Tibial nerve (tissue), 4 donors: ENCODE results near the gene REN. TPM values are rescaled to one million over a fixed set of nuclear protein-coding genes. Genes with fewer than 3 reads are reported as not detected.

Source experiments
- DNase-seq, 2 donors: peaks; one replicate each; pipeline ENCODE4 v3.0.0-alpha.2; 2019; ENCODE audit warnings: low spot score in 2 of 2
- H3K27ac ChIP-seq, 4 donors: fragments of 200-600 bp; sonication (generic) in 3 of 4; one replicate each; pipeline ENCODE4 v1.5.1; 2017 to 2019; ENCODE audit warnings: mild to moderate bottlenecking in 1 of 4
- H3K27me3 ChIP-seq, 2 donors: fragments of 200-600 bp; sonication (generic) in 1 of 2; one replicate each; pipeline versions ENCODE4 v1.5.1 to v1.6.0; 2017 to 2019
- H3K36me3 ChIP-seq, 3 donors: fragments of 200-600 bp; sonication (generic); one replicate each; pipeline ENCODE4 v1.5.1; 2018 to 2019
- H3K4me1 ChIP-seq, 4 donors: fragments of 200-600 bp; sonication (generic) in 3 of 4; one replicate each; pipeline ENCODE4 v1.5.1; 2017 to 2019
- H3K4me3 ChIP-seq, 4 donors: fragments of 200-600 bp; sonication (generic) in 3 of 4; one replicate each; pipeline ENCODE4 v1.5.1; 2017 to 2019; ENCODE audit warnings: mild to moderate bottlenecking in 1 of 4, moderate library complexity in 1 of 4
- H3K9me3 ChIP-seq, 4 donors: fragments of 200-600 bp; sonication (generic) in 3 of 4; one replicate each; pipeline ENCODE4 v1.5.1; 2017 to 2019
- CTCF ChIP-seq, 5 experiments: fragments of 200-600 bp in 3 of 5; fragments of 450-650 bp in 2 of 5; sonication (generic) in 3 of 5; IDR thresholded peaks; one replicate each; pipeline ENCODE4 v1.5.1; 2016 to 2019; ENCODE audit warnings: antibody characterized with exemption in 5 of 5, mild to moderate bottlenecking in 3 of 5, moderate library complexity in 2 of 5
- EP300 ChIP-seq, 2 donors: sonication (generic); formaldehyde crosslinking; IDR thresholded peaks; one replicate each; pipeline ENCODE4 v1.6.1; 2017; ENCODE audit warnings: antibody characterized with exemption in 2 of 2, mild to moderate bottlenecking in 1 of 2
- POLR2A ChIP-seq, 2 donors: fragments of 450-650 bp; IDR thresholded peaks; one replicate each; pipeline ENCODE4 v1.6.1; 2017; ENCODE audit warnings: antibody characterized with exemption in 2 of 2, mild to moderate bottlenecking in 2 of 2, moderate library complexity in 2 of 2
- WGBS, 2 donors: methylation state at CpG; one replicate each; pipeline ENCODE4 v1.1.5; 2018; 5-methylcytosine and 5-hydroxymethylcytosine counted together
- total RNA-seq, 4 donors: library from RNA; depleted of rRNA; stranded (reverse); fragments of >200 nt; gene quantifications; one replicate each; pipeline ENCODE4 v1.1.0, GENCODE V29; 2016

Gene REN
- total RNA-seq, 4 donors from 2014 or later = not detected

GRCh38 chr1:204110894-204111633 is 55.1 kb downstream of the REN start:
- H3K27ac ChIP-seq = no peak overlapping the region
- H3K4me1 ChIP-seq = peaks cover 3 to 74% (median 15%) of the 10 kb centered on the region in 4 donors
- no peak for DNase-seq
- no peaks in the 10 kb centered on the region for H3K27me3 ChIP-seq
- peaks cover 0 to 29% (median 0%) of the 10 kb centered on the region in 3 donors for H3K36me3 ChIP-seq
- no peak overlapping the region for H3K4me3 ChIP-seq
- no peaks in the 10 kb centered on the region for H3K9me3 ChIP-seq
- TF ChIP-seq POLR2A (IDR thresholded peaks at IDR 0.05) (no peak), EP300 (IDR thresholded peaks at IDR 0.05) (no peak), CTCF (IDR thresholded peaks at IDR 0.05) (no peak)
- WGBS, 2 donors = 69 to 82% methylated on average over 5 of the region's 5 CpGs

GRCh38 chr1:204108312-204109141 is 57.6 kb downstream of the REN start:
- Histone ChIP-seq H3K36me3 (peaks cover 0 to 8% (median 0%) of the 10 kb centered on the region in 3 donors), H3K4me1 (peaks cover 3 to 84% (median 28%) of the 10 kb centered on the region in 4 donors), H3K9me3 (no peaks in the 10 kb centered on the region), H3K27ac (peak overlapping the region in 2 of 4 donors; percentile 53 to 69), H3K4me3 (no peak overlapping the region), H3K27me3 (no peaks in the 10 kb centered on the region)
- no peak for DNase-seq
- WGBS, 2 donors = 35 to 36% methylated on average over 21 of the region's 21 CpGs
- TF ChIP-seq CTCF (IDR thresholded peaks at IDR 0.05) = no peak
- TF ChIP-seq EP300 (IDR thresholded peaks at IDR 0.05) = no peak
- TF ChIP-seq POLR2A (IDR thresholded peaks at IDR 0.05) = no peak

GRCh38 chr1:204107892-204108291 is 58.2 kb downstream of the REN start:
- Histone ChIP-seq H3K36me3 (peaks cover 0 to 8% (median 0%) of the 10 kb centered on the region in 3 donors), H3K9me3 (no peaks in the 10 kb centered on the region), H3K27me3 (no peaks in the 10 kb centered on the region), H3K4me1 (peaks cover 3 to 84% (median 32%) of the 10 kb centered on the region in 4 donors), H3K4me3 (no peak overlapping the region), H3K27ac (peak overlapping the region in 2 of 4 donors; percentile 53 to 69)
- TF ChIP-seq EP300 (IDR thresholded peaks at IDR 0.05) = no peak
- TF ChIP-seq POLR2A (IDR thresholded peaks at IDR 0.05) = no peak
- WGBS, 2 donors = 78 to 83% methylated on average over 2 of the region's 2 CpGs
- no peak for DNase-seq

- no peaks in the 10 kb centered on the region for H3K9me3 ChIP-seq
- no peak for TF ChIP-seq EP300 (IDR thresholded peaks at IDR 0.05)
- TF ChIP-seq CTCF (IDR thresholded peaks at IDR 0.05) = no peak
- TF ChIP-seq POLR2A (IDR thresholded peaks at IDR 0.05) = no peak
- H3K27ac ChIP-seq = no peak overlapping the region
- H3K27me3 ChIP-seq = no peaks in the 10 kb centered on the region
- H3K4me3 ChIP-seq = no peak overlapping the region
- peaks cover 0 to 8% (median 0%) of the 10 kb centered on the region in 3 donors for H3K36me3 ChIP-seq
- peaks cover 3 to 84% (median 38%) of the 10 kb centered on the region in 4 donors for H3K4me1 ChIP-seq
- no peak for DNase-seq
- WGBS, 2 donors = 100% methylated on average over 1 of the region's 1 CpG
Measured at GRCh38 chr1:204106825-204107224, 59.3 kb downstream of the REN start.

- Histone ChIP-seq H3K4me3 (no peak overlapping the region), H3K27me3 (no peaks in the 10 kb centered on the region), H3K4me1 (peaks cover 3 to 84% (median 44%) of the 10 kb centered on the region in 4 donors), H3K9me3 (no peaks in the 10 kb centered on the region), H3K27ac (peak overlapping the region in 2 of 4 donors; percentile 70 to 84), H3K36me3 (peaks cover 0 to 8% (median 0%) of the 10 kb centered on the region in 3 donors)
- TF ChIP-seq CTCF (IDR thresholded peaks at IDR 0.05) = no peak
- TF ChIP-seq EP300 (IDR thresholded peaks at IDR 0.05) = no peak
- no peak for TF ChIP-seq POLR2A (IDR thresholded peaks at IDR 0.05)
- 79 to 82% methylated on average over 6 of the region's 6 CpGs for WGBS, 2 donors
- no peak for DNase-seq
Measured at GRCh38 chr1:204105131-204105515, 61.0 kb downstream of the REN start.

Other genes starting within 250 kb of the REN start
- 100 to 1,000 TPM in 3 of 4 donors, 10 to 100 TPM in 1; 51.8 to 108 (median 105) TPM for gene SOX13, start 93.2 kb downstream of the REN start, total RNA-seq
- gene ETNK2, start 14.3 kb downstream of the REN start, total RNA-seq = 10 to 100 TPM; 24.6 to 95.2 (median 67.8) TPM
- not detected for gene KISS1, start 30.2 kb upstream of the REN start, total RNA-seq
- gene GOLT1A, start 47.7 kb upstream of the REN start, total RNA-seq = not detected
- 10 to 100 TPM in 3 of 4 donors, 1 to 10 TPM in 1; 6.6 to 13.9 (median 12.1) TPM for gene PLEKHA6, start 193.6 kb upstream of the REN start, total RNA-seq
- 10 to 100 TPM; 42.9 to 59.9 (median 49.2) TPM for gene PPP1R15B, start 245.5 kb upstream of the REN start, total RNA-seq